Stimulated activated CD8-positive, alpha-beta memory T cell treated with anti-CD3 and anti-CD28 coated beads, Interleukin-4, amount 100 ng/mL, for 48 hours (primary cell): Measurements from ENCODE around the gene TAF1L.

Source experiments
- DNase-seq: peaks from one replicate; pipeline ENCODE4 v3.0.0-alpha.2; 2020

Gene TAF1L

DNA sequence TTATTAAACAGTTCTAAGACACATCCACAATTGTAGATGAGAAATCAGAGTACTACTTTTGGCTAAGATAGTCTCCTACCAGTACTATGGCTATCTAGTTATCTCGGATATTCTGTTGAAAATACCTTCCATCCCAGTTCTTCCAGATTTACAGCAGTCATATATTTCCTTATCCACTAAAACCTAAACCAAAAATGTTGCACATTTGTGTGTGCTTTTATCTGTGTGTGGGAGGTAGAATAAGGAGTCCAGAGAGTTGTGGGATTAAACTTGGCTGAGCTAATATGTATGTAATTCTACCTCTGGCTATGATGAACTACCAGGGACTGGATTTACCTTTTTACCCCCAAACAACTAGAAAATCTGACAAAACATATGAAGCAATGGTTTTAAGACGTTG lies 45.0 kb downstream of the TAF1L start:
- DNase-seq = no peak

GRCh38 chr9:32589083-32589723 lies 46.3 kb downstream of the TAF1L start:
- no peak for DNase-seq

DNA sequence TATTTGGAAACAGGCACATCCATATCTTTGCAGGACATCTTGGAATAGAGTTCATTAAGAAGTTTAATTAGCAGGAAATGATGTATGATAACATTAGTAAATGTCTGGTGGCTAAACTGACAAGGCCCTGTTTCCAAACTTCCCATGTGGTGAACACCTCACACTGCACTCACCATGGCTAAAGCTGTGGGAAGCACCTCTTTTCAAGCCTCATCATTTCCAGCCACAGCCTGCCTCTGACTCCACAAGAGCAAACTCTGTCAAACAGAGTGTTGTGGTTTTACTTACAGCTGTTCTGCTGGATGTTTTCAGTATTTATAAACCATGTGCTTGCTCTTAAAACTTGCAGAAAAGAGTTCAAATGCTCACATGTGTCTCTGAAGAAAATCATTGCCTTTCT lies 47.6 kb downstream of the TAF1L start:
- no peak for DNase-seq

DNA sequence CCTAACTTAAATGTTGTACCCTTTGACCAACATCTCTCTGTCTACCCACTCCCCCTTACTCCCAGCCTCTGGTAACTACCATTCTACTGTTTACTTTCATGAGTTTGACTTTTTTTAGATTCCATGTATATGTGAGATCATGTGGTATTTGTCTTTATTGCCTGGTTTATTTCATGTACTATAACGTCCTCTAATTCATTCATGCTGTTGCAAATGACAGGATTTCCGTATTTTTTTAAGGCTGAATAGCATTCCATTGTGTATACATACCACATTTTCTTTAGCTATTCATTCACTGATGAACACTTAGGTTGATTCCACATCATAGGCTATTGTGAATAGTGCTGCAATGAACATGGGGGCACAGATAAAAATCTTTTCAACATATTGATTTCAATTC lies 50.7 kb downstream of the TAF1L start:
- no peak for DNase-seq

DNA sequence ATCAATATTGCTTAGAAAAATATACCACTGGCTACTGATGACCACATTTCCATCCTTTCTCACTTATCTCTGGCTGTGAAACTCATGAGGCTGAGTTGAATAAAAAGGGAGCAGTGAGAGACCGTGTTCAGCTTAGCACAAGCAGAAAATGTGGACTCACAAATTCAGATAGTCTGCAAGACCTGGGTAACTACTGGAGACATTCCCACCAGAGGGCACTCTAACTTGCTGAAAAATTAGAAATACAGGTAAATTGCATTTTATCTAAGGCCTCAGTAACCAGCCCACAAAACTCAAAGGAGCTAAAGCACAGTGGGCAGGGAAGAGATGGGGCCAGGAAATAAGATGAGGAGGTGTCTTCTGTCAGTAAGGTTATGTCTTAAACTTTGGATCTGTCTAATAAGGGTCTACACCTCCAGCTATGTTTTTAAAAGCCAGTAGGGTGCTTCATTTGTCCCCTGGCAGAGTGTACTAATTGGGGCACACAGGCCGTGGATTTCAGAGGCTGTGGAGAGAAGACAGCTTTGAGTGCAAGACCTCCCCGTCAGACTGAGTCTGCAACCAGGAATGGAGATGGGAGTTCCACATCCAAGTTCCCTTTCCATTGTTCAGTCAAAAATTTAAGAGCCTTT lies 53.8 kb downstream of the TAF1L start:
- no peak for DNase-seq

DNA sequence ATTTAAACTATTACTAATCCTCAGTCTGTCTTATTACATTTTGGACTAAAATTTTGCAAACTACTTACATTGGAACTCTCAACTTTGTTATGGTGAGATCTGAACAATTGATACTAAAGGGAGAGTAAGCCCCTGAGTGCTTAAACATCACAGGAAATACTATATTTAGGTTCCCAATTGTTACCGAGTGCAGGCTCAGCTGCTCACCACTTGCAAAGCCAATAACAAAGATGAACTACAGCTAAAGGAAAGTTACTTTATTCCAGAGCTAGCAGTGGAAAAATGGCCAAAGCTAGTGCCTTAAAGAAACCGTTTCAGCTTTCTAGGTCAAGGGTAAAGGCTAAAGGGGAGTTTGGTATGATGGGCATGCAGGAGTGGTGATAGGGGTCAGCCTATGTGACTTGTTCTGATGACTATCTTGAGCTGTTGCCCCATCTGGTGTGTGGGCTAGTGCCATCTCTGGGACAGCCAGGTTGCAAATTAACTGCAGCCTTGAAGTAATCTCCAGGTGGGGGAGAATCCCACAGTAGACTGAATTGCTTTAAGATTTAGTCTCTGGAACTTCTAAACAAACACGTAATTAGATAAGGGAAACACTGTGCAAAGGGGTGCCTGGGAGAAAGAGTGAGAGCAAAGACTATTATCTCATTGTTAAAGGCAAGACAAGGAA lies 54.7 kb downstream of the TAF1L start:
- DNase-seq = no peak

GRCh38 chr9:32579706-32580331 lies 55.6 kb downstream of the TAF1L start:
- DNase-seq = peak; percentile 88
